Nucleus accumbens (tissue), 56 donors: ENCODE data around the gene CLTA.
"Not testable (repeated sequence)": the region's sequence is repeated elsewhere in the genome, so short reads cannot be mapped to it uniquely, and the experiment has no call there.

Source experiments
- DNase-seq, 56 donors: peaks; one replicate each; lab custom pipeline; 2025; lab: John Stamatoyannopoulos, UW

Gene CLTA

GRCh38 chr9:36180243-36180642 is 10.5 kb upstream of the CLTA start:
- not testable (repeated sequence) for DNase-seq

DNA sequence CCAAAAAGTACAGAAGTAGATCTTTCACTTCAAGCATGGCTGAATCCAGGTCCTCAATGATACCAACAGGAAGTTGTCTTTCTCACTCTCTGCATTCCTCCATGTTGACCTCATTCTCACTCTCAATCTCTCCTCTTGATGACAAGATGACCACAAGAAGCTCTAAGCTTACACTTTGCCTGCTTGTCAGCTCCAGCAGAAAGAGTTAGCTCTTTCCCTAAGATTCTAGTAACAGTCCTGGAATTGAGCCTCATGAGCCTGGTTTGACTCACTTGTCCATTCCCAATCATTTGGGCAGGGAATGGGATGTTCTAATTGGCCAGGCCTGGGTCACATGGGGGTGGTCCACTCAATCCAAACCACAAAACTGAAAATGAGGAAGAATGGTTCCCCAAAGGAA is 3.3 kb upstream of the CLTA start:
- no peak for DNase-seq

- DNase-seq = no peak
Observed at GRCh38 chr9:36188212-36188611, 2.5 kb upstream of the CLTA start.

GRCh38 chr9:36189976-36190375 is 745 bp upstream of the CLTA start:
- DNase-seq = no peak

DNA sequence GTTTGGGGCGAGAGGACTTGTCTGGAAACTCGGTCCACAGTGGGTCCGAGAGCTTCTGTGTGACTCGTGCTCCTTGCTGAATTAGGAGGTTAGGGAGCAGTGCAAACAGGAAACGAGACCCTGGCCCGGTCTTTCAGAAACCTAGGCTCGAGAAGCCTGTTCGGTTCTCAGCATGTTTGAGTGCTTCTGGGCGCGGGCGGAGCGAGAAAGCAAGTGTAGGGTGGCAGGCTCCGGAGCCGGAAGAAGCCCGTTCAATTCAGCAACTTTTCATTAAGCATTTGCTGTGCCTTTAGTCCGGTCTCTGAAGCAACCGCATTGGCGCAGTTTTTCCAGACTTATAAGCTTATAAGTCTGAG is 547 bp downstream of the CLTA start:
- peak in 11 of 56 donors; percentile 15 to 60 (median 48) for DNase-seq

- DNase-seq = no peak
Observed at GRCh38 chr9:36191686-36192085, 965 bp downstream of the CLTA start.

GRCh38 chr9:36192196-36192595 is 1.5 kb downstream of the CLTA start:
- DNase-seq = no peak

GRCh38 chr9:36193023-36193422 is 2.3 kb downstream of the CLTA start:
- DNase-seq = no peak

GRCh38 chr9:36194326-36195000 is 3.7 kb downstream of the CLTA start:
- DNase-seq = no peak

- peak in 4 of 56 donors; percentile 6 to 21 (median 12) for DNase-seq
Observed at GRCh38 chr9:36204906-36205547, 14.3 kb downstream of the CLTA start.

DNA sequence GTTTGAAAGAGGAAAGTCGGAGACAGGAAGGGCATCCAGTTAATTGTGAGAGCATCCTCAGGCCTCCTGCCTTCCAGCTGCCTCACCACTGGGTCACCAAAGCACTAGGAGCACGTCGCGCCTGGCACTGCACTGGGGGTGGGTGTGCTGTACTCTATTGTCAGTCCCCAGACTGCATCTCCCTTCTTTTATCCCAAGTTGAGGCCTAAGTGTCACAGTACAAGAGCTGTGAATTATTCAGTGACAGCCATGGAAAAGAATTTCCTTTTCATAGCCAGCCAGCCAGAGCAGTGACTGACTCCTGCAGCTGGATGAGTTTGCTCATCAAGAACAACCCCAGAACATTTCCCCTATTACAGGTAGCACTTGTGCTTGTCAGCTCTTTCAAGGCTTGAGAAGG is 16.3 kb downstream of the CLTA start:
- peak in 44 of 56 donors; percentile 10 to 75 (median 44) for DNase-seq

GRCh38 chr9:36207546-36208012 is 16.9 kb downstream of the CLTA start:
- DNase-seq = no peak

- no peak for DNase-seq
Observed at GRCh38 chr9:36208521-36209253, 18.0 kb downstream of the CLTA start.

GRCh38 chr9:36210722-36211121 is 20.0 kb downstream of the CLTA start:
- no peak for DNase-seq

- DNase-seq = peak in 1 of 56 donors; percentile 14
Observed at GRCh38 chr9:36211510-36211909, 20.8 kb downstream of the CLTA start.

GRCh38 chr9:36213387-36213786 is 22.7 kb downstream of the CLTA start:
- DNase-seq = no peak

DNA sequence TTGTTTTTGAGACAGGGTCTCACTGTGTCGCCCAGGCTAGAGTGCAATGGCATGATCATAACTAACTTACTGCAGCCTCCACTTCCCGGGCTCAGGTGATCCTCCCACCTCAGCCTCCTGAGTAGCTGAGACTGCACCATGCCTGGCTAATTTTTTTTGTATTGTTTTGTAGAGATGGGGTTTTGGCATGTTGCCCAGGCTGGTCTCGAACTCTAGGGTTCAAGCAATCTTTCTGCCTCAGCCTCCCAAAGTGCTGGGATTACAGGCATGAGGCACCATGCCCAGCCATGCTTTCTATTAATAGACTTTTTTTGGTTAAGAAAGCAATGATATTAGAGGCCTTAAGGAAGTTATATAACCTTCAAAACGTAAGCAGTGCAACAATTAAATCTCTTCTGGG is 23.3 kb downstream of the CLTA start:
- DNase-seq = no peak

DNA sequence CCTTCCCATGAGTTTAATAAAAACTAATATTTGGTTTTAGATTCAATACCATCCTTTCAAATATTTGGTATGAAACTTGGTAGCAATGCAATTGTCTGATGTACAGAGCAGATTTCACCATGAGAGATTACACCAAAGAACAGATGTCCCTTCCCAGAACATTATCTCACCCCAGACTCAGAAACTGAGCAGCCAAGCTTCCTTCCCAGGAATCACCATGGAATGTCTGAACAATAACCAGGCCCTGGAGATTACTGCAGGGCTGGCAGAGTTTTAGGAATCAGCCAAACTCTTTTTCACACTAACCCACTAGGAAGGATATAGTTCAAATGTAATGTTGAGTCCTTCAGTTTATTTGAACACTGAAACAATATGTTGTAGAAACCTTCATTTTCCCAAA is 23.9 kb downstream of the CLTA start:
- DNase-seq = no peak

DNA sequence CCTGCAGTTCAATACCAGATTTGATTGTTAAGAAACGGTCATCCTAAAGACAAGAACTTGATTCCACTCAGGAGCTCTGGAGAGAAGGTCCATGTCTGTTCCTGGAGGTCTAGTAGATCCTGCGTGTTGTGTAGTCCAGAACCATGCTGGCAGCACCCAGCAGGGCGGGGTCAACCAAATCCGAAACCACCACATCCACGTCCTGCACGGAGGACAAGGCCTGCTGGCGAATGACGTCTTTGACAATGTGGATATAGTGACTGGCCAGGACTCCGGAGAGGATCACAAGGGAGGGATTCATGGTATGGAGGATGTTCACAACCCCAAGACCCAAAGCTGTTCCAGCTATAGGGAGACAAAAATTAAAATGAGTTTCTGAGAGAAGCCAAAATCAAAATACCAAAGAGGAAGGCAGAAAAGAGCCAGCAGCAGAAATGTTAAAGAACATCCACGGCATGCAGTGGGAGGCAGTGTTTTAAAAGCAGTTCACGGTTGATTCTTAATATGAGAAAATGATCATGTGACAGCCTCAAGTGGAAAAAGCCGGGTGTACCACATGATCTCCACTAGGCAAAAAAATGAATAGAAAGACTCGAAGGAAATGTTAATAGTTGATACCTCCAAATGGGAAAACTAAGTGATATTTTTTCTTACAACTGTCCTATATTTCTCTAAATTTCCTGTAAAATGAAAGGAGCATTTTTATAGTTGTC is 26.7 kb downstream of the CLTA start:
- peak in 8 of 56 donors; percentile 7 to 45 (median 28) for DNase-seq

DNA sequence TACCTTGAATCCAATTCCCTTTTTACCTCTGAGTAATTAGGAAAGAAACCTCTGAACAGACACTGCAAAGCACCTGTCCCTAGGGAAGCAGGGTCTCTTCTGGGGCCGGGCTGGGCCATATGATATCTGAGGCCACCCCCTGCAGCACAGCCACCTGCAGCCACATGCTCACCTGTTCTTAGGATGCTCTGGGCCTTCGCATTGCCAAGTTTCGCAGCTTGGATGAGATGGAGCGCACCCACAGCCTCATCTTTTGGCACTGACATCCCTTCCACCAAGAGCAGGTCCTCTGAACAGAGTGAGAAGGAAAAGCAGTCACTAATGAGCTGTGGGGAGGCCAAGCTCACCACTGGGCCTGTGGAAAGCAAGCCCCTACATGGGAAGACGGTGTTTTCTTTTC is 27.3 kb downstream of the CLTA start:
- DNase-seq = no peak

GRCh38 chr9:36218411-36218901 is 27.7 kb downstream of the CLTA start:
- DNase-seq = peak in 5 of 56 donors; percentile 11 to 35 (median 19)
